K562 (cell line): Measurements from ENCODE around the gene HMGCLL1. TPM values are rescaled to one million over a fixed set of nuclear protein-coding genes. Genes with fewer than 3 reads are reported as not detected.

Experiments used
- ATAC-seq: fragments of 200-7000 bp; cut with Tn5 transposase; 3 replicates; pipeline ENCODE4 v1.9.1; 2020; ENCODE audit warnings: moderate library complexity
- BruUV-seq: library from RNA; stranded (reverse); fragments of 400-500 nt; replicated peaks from 2 replicates; lab custom pipeline; 2021; lab: Mats Ljungman, UMichigan
- CTCF ChIA-PET: fragments of 300-600 bp; formaldehyde crosslinking; extraction: SDS; loops from one replicate; lab custom pipeline; 2021; ENCODE audit warnings: low intra/inter-chr PET ratio; lab: Yijun Ruan, JAX
- POLR2A ChIA-PET: fragments of 300-600, 350-650 bp; sonication (Branson Sonifier 250); formaldehyde crosslinking; extraction: SDS; loops from one replicate; lab custom pipeline; 2021; ENCODE audit warnings: antibody characterized with exemption, inconsistent platforms; lab: Yijun Ruan, JAX
- DNase-seq, 4 experiments: peaks; one replicate each; pipeline versions ENCODE4 v3.0.0 to v3.0.0-alpha.2; 2011 to 2018; ENCODE audit warnings: low spot score in 3 of 4, mixed read lengths in 3 of 4; ENCODE audit errors: extremely low read depth in 1 of 4
- FAIRE-seq: peaks from 2 replicates; lab custom pipeline; 2011; peaks lifted over from hg19 to GRCh38; lab: Jason Lieb, UNC
- H2AFZ ChIP-seq: 2 replicates; pipeline ENCODE4 v1.6.0; 2011; ENCODE audit warnings: low read depth, low read length, control low read depth, inconsistent platforms
- H3K27ac ChIP-seq: fragments of 200-600 bp; 3 replicates; pipeline ENCODE4 v1.8.0; 2011; ENCODE audit warnings: low read depth, mild to moderate bottlenecking, control low read depth, inconsistent platforms, low read length, moderate library complexity, mixed read lengths; ENCODE audit errors: extremely low read depth
- H3K27me3 ChIP-seq, 2 experiments: fragments of 300-600 bp in 1 of 2; 2 replicates in 1 of 2; 3 replicates in 1 of 2; pipeline versions ENCODE4 v1.6.0 to v1.8.0; 2011; ENCODE audit warnings: inconsistent platforms in 2 of 2, low read length in 2 of 2, mild to moderate bottlenecking in 1 of 2, mixed read lengths in 1 of 2, moderate library complexity in 1 of 2; ENCODE audit not compliant: control insufficient read depth in 2 of 2, insufficient read depth in 2 of 2
- H3K36me3 ChIP-seq: fragments of 300-600 bp; 3 replicates; pipeline ENCODE4 v1.8.0; 2011; ENCODE audit warnings: mild to moderate bottlenecking, low read length, inconsistent platforms; ENCODE audit not compliant: control insufficient read depth, insufficient read depth
- H3K4me1 ChIP-seq, 2 experiments: fragments of 200-600 bp in 1 of 2; replicated peaks in 1 of 2; 2 replicates in 1 of 2; 3 replicates in 1 of 2; pipeline versions ENCODE4 v1.5.1 to v1.8.0; 2011; ENCODE audit warnings: inconsistent platforms in 2 of 2, low read length in 2 of 2, mild to moderate bottlenecking in 1 of 2, mixed read lengths in 1 of 2, moderate library complexity in 1 of 2; ENCODE audit not compliant: control insufficient read depth in 2 of 2, insufficient read depth in 2 of 2
- H3K4me2 ChIP-seq: 2 replicates; pipeline ENCODE4 v1.6.1; 2011; ENCODE audit warnings: low read length, control low read depth, inconsistent platforms, mixed read lengths; ENCODE audit not compliant: insufficient read depth
- H3K4me3 ChIP-seq: fragments of 200-600 bp; sonication (generic), shearing (Covaris generic); 2 replicates; pipeline ENCODE4 v1.5.1; 2016; ENCODE audit warnings: control low read depth, inconsistent platforms
- H3K79me2 ChIP-seq: fragments of 200-600 bp; 3 replicates; pipeline ENCODE4 v1.8.0; 2011; ENCODE audit warnings: low read length, inconsistent platforms; ENCODE audit not compliant: control insufficient read depth, insufficient read depth
- H3K9ac ChIP-seq, 2 experiments: 2 replicates each; pipeline versions ENCODE4 v1.6.0 to v1.6.1; 2011; ENCODE audit warnings: low read depth in 2 of 2, low read length in 2 of 2, control low read depth in 1 of 2, inconsistent platforms in 1 of 2, mild to moderate bottlenecking in 1 of 2, mixed read lengths in 1 of 2; ENCODE audit not compliant: insufficient read depth in 1 of 2
- H3K9me1 ChIP-seq: one replicate; pipeline ENCODE4 v1.6.0; 2011; ENCODE audit warnings: inconsistent platforms, mild to moderate bottlenecking, low read length, moderate library complexity; ENCODE audit not compliant: control insufficient read depth, insufficient read depth
- H3K9me3 ChIP-seq: replicated peaks from 2 replicates; pipeline ENCODE4 v1.5.1; 2011; ENCODE audit warnings: low read depth, low read length, inconsistent platforms; ENCODE audit not compliant: control insufficient read depth, insufficient read depth
- H4K20me1 ChIP-seq: replicated peaks from 2 replicates; pipeline ENCODE4 v1.6.1; 2011; ENCODE audit warnings: low read length, inconsistent platforms, mixed read lengths; ENCODE audit not compliant: control insufficient read depth, insufficient read depth
- CHCHD3 ChIP-seq: fragments of 250-450 bp; sonication (Bioruptor Pico); IDR thresholded peaks from 2 replicates; pipeline ENCODE4 v2.1.2; 2022; ENCODE audit warnings: mild to moderate bottlenecking
- NCOA4 ChIP-seq: fragments of 450-650 bp; IDR thresholded peaks from 2 replicates; pipeline ENCODE4 v1.6.1; 2018; ENCODE audit warnings: mild to moderate bottlenecking; ENCODE audit not compliant: partially characterized antibody
- POLR3G ChIP-seq: IDR thresholded peaks from 2 replicates; pipeline ENCODE4 v1.6.1; 2011; ENCODE audit not compliant: insufficient read length, insufficient replicate concordance; ENCODE audit errors: extremely low read depth
- RAD51 ChIP-seq: fragments of 450-650 bp; IDR thresholded peaks from 2 replicates; pipeline ENCODE4 v1.7.1; 2016; ENCODE audit warnings: low read depth, mild to moderate bottlenecking, borderline replicate concordance
- RCOR1 ChIP-seq, 2 experiments: IDR thresholded peaks; 2 replicates each; pipeline ENCODE4 v1.6.1; 2012; ENCODE audit warnings: low read depth in 2 of 2, low read length in 2 of 2, borderline replicate concordance in 1 of 2, improper control_type of control experiment in 1 of 2
- STAG1 ChIP-seq: sonication (generic); formaldehyde crosslinking; IDR thresholded peaks from 2 replicates; pipeline ENCODE4 v1.5.0; 2020; ENCODE audit warnings: missing genetic modification reagents, borderline replicate concordance
- TAF7 ChIP-seq: fragments of 450-650 bp; IDR thresholded peaks from 2 replicates; pipeline ENCODE4 v1.6.1; 2016; ENCODE audit warnings: missing genetic modification characterization, missing compliant biosample characterization
- ZC3H4 ChIP-seq: sonication (generic); formaldehyde crosslinking; IDR thresholded peaks from 2 replicates; pipeline ENCODE4 v1.9.0; 2021; ENCODE audit warnings: missing genetic modification reagents, borderline replicate concordance
- ZNF253 ChIP-seq: fragments of 250-450 bp; sonication (Bioruptor Pico); conservative IDR thresholded peaks from 2 replicates; pipeline ENCODE4 v1.6.1; 2021; ENCODE audit warnings: mild to moderate bottlenecking
- WGBS: fragments of 100-300 bp; shearing (Covaris generic); methylation state at CpG from one replicate; pipeline ENCODE4 v1.1.6; 2016; ENCODE audit warnings: low coverage, mixed read lengths; ENCODE audit not compliant: insufficient coverage; ENCODE audit errors: missing lambda C conversion rate; 5-methylcytosine and 5-hydroxymethylcytosine counted together
- in situ Hi-C: fragments of 300-500 bp; cut with MboI; formaldehyde crosslinking; loops from 4 replicates; pipeline ENCODE4 v1.15.0; 2018; ENCODE audit warnings: inconsistent platforms, mixed read lengths
- intact Hi-C: fragments of 100-400 bp; cut with micrococcal nuclease; formaldehyde crosslinking; loops from 2 replicates; pipeline ENCODE4 v1.14.2; 2022
- polyA plus RNA-seq, 8 experiments: library from polyadenylated mRNA; depleted of rRNA in 4 of 8; stranded (reverse) in 5 of 8; unstranded in 3 of 8; fragments of >200 nt; fragmentation: Nextera tagmentation in 2 of 8; fragmentation: Illumina TruSeq in 1 of 8; extraction: Ambion mirVana in 2 of 8; extraction: Trizol in 1 of 8; gene quantifications; 2 replicates each; pipeline versions ENCODE4 v1.2.1 to v1.2.3, GENCODE V29; 2011 to 2014; ENCODE audit warnings: inconsistent platforms in 1 of 8, missing spikeins in 1 of 8
- total RNA-seq, 7 experiments: library from RNA; depleted of rRNA in 6 of 7; stranded (reverse); fragments of >200 nt in 6 of 7; fragmentation: Illumina TruSeq in 2 of 7; extraction: Trizol in 2 of 7; gene quantifications; 2 replicates each; pipeline versions ENCODE4 v1.2.1 to v1.2.3, GENCODE V29; 2011 to 2021; ENCODE audit warnings: low replicate concordance in 1 of 7
- TF ChIP-seq, protein P1 (sequence below): fragments of 150-350 bp; conservative IDR thresholded peaks from 2 replicates; pipeline ENCODE4 v1.6.1; 2014; ENCODE audit warnings: low read length
- TF ChIP-seq, protein P2 (sequence below): fragments of 450-650 bp; conservative IDR thresholded peaks from 2 replicates; pipeline ENCODE4 v1.6.1; 2016; ENCODE audit warnings: missing genetic modification characterization, low read depth, mild to moderate bottlenecking, missing compliant biosample characterization, moderate library complexity
- TF ChIP-seq, protein P3 (sequence below): fragments of 450-650 bp; formaldehyde crosslinking; IDR thresholded peaks from 2 replicates; pipeline ENCODE4 v1.4.0; 2020; ENCODE audit warnings: mild to moderate bottlenecking, moderate library complexity
- TF ChIP-seq, protein P4 (sequence below): fragments of 250-450 bp; sonication (Bioruptor Pico); IDR thresholded peaks from 2 replicates; pipeline ENCODE4 v1.4.0; 2020; ENCODE audit warnings: mild to moderate bottlenecking, moderate library complexity, borderline replicate concordance

HMGCLL1 gene
- total and polyA plus RNA-seq, 9 of the 15 experiments (the other 6 are each of a cell fraction or from before 2014, with no cell fraction given): not detected

DNA sequence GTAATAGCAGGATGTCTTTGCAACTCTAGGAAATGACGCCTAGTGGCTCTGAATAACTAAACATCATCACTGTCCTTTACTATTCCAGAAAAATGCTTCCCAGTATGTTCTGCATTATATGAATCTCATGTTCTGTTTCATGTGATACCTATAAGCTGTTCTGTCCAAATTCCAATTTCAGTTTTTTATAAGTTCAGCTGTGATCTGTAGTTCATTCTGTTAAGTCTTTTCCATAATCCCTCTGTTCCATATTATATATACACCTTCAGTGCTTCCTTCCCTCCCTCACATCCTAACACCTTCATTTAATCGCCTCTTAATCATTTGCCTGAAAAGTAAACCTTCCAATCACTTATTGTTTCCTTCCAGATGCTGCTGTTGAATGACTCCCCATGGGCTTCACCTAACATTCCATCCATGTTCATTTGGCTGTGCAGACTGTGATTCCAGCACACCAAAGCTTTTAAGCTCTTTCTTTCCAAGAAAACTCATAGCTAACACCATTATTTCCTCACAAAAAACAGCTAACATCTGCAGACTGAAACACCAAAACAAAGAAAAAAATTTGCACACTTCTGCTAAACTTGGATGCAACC is 18.6 kb downstream of the HMGCLL1 start (continued):
- TF ChIP-seq, protein P1, sequence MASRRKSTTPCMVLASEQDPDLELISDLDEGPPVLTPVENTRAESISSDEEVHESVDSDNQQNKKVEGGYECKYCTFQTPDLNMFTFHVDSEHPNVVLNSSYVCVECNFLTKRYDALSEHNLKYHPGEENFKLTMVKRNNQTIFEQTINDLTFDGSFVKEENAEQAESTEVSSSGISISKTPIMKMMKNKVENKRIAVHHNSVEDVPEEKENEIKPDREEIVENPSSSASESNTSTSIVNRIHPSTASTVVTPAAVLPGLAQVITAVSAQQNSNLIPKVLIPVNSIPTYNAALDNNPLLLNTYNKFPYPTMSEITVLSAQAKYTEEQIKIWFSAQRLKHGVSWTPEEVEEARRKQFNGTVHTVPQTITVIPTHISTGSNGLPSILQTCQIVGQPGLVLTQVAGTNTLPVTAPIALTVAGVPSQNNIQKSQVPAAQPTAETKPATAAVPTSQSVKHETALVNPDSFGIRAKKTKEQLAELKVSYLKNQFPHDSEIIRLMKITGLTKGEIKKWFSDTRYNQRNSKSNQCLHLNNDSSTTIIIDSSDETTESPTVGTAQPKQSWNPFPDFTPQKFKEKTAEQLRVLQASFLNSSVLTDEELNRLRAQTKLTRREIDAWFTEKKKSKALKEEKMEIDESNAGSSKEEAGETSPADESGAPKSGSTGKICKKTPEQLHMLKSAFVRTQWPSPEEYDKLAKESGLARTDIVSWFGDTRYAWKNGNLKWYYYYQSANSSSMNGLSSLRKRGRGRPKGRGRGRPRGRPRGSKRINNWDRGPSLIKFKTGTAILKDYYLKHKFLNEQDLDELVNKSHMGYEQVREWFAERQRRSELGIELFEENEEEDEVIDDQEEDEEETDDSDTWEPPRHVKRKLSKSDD: no peak
- TF ChIP-seq, protein P2, sequence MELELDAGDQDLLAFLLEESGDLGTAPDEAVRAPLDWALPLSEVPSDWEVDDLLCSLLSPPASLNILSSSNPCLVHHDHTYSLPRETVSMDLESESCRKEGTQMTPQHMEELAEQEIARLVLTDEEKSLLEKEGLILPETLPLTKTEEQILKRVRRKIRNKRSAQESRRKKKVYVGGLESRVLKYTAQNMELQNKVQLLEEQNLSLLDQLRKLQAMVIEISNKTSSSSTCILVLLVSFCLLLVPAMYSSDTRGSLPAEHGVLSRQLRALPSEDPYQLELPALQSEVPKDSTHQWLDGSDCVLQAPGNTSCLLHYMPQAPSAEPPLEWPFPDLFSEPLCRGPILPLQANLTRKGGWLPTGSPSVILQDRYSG (tag): no peak
- TF ChIP-seq STAG1 (CRISPR knock-in tag): no peak

DNA sequence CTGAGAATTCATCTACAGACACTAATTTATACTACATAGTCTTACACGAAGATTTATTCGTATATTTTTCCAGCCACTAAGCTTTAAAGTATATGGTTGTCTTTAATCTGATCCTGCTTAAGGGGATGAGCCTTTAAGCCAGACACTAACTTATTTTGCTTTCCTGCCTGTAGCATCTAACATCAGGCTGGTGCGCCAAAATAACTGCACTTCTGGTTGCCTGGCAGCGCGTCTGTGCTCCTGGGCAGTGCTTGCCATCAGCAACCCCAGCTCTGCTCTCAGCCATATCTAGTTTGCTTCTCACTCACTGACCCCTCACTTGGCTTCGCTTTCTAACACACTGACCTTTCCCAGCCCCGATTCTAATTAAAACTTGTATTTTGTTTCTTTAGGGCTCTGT is 21.8 kb downstream of the HMGCLL1 start:
- in situ Hi-C loops: no loop called here
- no peak overlapping the region for H3K4me2 ChIP-seq
- CTCF ChIA-PET: no interaction called here
- FAIRE-seq: no peak
- intact Hi-C loops: no loop called here
- H3K27me3 ChIP-seq: no peaks in the 10 kb centered on the region
- no peak overlapping the region for H2AFZ ChIP-seq
- H3K36me3 ChIP-seq: no peaks in the 10 kb centered on the region
- no peak overlapping the region for H3K4me3 ChIP-seq
- H4K20me1 ChIP-seq: no peaks in the 10 kb centered on the region
- WGBS: 3% methylated on average over 7 of the region's 7 CpGs
- no peak for DNase-seq
- no peaks in the 10 kb centered on the region for H3K4me1 ChIP-seq
- no peaks in the 10 kb centered on the region for H3K9me1 ChIP-seq
- no peak overlapping the region for H3K27ac ChIP-seq
- POLR2A ChIA-PET: no interaction called here
- no peaks in the 10 kb centered on the region for H3K9me3 ChIP-seq
- no peaks in the 10 kb centered on the region for H3K79me2 ChIP-seq
- ATAC-seq: no peak
- no TSS peak for BruUV-seq
- no peak overlapping the region for H3K9ac ChIP-seq
- TF ChIP-seq ZNF253 (CRISPR knock-in tag) (no peak), RAD51 (no peak), POLR3G (no peak), TAF7 (no peak), NCOA4 (no peak), ZC3H4 (CRISPR knock-in tag) (no peak), RCOR1 (IDR thresholded peaks at IDR 0.05; ENCODE audit: borderline replicate concordance in 1 of 2, low read depth in 2 of 2, low read length in 2 of 2) (no peak), CHCHD3 (CRISPR knock-in tag) (no peak)
- TF ChIP-seq, protein P3, sequence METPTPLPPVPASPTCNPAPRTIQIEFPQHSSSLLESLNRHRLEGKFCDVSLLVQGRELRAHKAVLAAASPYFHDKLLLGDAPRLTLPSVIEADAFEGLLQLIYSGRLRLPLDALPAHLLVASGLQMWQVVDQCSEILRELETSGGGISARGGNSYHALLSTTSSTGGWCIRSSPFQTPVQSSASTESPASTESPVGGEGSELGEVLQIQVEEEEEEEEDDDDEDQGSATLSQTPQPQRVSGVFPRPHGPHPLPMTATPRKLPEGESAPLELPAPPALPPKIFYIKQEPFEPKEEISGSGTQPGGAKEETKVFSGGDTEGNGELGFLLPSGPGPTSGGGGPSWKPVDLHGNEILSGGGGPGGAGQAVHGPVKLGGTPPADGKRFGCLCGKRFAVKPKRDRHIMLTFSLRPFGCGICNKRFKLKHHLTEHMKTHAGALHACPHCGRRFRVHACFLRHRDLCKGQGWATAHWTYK (CRISPR knock-in tag): no peak
- TF ChIP-seq, protein P4, sequence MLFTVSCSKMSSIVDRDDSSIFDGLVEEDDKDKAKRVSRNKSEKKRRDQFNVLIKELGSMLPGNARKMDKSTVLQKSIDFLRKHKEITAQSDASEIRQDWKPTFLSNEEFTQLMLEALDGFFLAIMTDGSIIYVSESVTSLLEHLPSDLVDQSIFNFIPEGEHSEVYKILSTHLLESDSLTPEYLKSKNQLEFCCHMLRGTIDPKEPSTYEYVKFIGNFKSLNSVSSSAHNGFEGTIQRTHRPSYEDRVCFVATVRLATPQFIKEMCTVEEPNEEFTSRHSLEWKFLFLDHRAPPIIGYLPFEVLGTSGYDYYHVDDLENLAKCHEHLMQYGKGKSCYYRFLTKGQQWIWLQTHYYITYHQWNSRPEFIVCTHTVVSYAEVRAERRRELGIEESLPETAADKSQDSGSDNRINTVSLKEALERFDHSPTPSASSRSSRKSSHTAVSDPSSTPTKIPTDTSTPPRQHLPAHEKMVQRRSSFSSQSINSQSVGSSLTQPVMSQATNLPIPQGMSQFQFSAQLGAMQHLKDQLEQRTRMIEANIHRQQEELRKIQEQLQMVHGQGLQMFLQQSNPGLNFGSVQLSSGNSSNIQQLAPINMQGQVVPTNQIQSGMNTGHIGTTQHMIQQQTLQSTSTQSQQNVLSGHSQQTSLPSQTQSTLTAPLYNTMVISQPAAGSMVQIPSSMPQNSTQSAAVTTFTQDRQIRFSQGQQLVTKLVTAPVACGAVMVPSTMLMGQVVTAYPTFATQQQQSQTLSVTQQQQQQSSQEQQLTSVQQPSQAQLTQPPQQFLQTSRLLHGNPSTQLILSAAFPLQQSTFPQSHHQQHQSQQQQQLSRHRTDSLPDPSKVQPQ (CRISPR knock-in tag): no peak
